HG02981 (cell line): ENCODE measurements around the gene VPS41.
A peak's percentile ranks its signal among the peaks of the same experiment; 100 is the strongest.
"Not testable (repeated sequence)": the region's sequence is repeated elsewhere in the genome, so short reads cannot be mapped to it uniquely, and the experiment has no call there.

Experiments used
- ATAC-seq: cut with Tn5 transposase; IDR thresholded peaks from one replicate; pipeline ENCODE4 v1.9.1; 2021; ENCODE audit warnings: mild to moderate bottlenecking, moderate library complexity; ENCODE audit not compliant: unreplicated experiment

VPS41 gene

DNA sequence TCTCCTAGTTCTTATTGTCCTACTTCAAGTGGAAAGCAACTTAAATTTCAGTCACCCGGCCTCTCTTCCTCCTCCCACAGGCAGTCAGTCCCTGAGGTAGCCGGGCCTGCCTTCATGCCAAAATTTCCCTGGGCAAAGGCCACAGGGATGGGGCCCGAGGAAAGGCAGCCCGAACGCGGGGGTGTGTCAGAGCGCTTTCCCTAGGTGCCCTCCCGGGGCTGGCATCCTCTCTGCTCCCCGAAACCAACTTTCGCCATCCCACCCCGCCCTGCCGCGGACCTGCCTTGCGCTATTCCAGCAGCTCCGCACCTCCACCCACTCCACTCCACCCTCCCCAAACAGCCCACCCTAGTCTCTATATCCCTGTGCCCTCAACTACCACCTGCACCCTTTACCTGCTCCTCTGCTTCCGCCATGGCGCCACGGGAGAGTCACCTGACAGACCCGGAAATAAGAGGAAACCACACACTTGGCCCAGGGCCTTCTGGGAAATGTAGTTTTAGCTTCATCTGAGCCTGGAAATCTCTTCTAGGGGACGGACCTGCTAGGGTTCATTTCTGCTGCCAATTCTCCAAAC, at the start of gene VPS41:
Gene VPS41 (minus strand): TSS at position 433 of the 577 bp plus-strand sequence. CDS start 17 bp downstream, at position 416.
- ATAC-seq, result peak; percentile 98

DNA sequence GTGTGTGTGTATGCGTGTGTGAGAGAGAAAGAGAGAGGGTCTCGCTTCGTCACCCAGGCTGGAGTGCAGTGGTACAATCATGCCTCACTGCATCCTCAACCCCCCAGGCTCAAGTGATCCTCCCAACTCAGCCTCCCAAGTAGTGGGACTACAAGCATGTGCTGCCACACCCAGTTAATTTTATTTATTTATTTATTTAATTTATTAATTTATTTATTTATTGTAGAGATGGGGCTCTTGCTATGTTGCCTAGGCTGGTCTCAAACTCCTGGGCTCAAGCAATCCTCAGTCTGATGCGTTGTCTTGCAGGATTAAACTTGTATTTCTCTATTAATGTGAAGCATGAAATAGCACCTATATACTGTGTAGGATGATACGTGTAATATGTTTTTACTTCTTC, 46.9 kb upstream of the VPS41 start:
- ATAC-seq, result no peak

DNA sequence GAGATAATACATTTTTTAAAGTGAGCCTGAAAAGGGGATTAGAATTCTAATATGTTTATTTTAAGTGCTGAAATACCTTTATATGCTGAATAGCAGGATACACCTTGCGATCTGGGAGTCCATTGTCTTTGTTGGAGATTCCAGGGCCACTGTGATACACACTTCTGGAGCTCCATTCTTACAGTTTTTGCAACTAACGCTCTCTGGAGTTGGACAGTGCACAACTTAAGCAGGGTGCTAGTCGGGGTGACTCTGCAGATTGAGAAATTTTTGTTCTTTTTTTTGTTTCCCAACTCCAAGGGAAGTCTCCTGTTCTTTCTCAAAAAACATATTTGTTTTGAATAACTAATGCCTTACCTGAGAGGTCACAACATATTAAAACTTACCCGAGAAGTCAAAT, 45.0 kb upstream of the VPS41 start:
- ATAC-seq, result no peak

DNA sequence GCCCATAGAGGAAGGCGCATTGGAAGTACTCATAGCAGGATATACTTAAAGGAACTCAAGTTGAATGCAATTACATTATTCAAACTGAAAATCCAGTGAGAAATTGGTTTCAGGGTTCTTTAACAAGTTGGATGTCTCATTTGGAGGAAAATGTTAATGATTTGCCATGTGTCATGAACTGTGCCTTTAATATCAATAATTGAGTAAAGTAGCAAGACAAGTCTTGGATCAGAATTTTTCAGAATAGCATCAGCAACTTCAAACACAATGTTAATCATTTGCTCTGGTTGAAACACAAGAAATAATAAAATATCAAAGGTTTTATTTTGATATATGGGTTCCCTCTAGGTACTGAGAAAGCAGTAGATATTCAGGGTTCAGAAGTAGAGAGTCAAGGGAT, 44.2 kb upstream of the VPS41 start:
- ATAC-seq, result no peak

DNA sequence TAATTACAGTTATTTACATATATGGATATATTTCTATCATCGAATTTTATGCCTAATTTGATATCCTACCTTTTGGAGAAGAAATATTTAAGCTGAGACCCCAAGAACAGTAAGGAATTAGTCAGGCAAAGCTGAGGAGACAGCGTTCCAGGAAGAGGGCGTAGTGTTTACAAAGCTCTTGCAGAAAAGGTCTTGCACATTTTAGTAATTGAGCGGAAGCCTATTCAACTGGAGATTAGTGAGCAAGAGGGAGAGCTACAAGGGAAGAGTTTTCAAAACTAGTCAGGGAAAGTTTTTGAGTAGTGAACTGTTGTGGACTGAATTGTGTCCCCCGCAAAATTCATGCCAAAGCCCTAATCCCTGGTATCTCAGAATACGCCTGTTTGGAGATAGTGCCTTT, 42.2 kb upstream of the VPS41 start:
- ATAC-seq, result no peak

DNA sequence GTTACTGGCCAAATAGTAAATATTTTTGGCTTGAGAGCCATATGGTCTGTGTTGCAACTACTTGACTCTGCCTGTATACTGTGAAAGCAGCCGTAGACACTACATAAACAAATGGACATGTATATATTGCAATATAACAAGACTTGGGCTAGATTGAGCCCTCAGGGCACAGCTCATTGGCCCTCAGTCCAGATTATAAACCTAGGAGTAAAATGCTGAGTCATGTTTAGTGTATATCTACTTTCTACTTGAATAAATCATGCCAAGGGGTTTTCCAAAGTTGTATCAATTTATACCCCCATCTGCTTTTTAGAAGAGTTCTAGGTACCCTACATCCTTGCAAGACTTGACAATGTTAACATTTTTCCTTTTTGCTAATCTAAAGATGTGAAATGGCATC, 41.3 kb upstream of the VPS41 start:
- ATAC-seq, result no peak

DNA sequence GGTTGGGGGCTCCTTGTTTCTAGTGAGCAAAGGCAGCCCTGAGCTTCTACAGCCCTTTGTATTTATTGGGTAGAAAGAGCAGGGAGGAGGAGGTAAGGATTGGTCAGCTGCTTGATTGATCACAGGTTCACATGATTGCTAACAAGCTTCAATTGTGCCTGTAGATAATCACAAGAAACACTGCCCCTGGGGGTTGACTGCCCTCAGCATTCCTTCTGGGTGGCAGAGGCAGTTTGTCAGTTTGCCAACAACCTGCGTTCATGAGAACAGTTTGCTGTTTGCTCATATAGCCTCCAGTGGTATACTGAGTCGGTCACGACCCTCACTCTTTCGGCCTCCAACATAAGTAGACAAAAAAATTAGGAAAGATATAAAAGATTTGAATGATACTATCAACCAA, 38.5 kb upstream of the VPS41 start:
- ATAC-seq, result not testable (repeated sequence)

DNA sequence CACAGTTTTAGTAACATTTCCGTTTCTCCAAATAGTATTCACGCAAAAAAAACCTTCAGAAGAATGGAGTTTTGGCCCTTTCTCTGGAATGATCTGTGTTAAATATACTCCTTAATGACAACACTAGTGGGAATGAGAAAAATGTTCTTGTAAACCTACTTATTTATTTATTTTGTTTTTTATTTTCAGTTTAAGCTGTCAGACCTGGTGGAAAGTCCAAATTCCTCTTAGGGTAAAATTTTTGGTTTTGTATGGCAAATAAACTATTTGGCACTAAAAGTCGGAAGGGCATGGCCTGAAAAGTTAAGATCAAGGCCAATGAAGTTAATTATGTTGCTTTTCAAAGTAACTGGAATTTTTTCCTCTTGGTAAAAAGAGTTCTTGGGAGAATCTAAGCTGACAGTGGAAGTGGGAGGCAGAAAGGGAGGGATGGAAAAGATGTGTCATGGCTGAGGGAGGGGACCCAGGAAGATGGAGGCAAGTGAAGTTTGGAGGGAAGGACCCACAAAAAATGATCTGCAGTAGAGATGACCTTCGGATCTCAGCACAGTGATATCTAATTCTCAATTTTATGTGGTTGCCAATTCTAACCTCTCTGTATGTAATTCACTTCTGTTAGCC, 33.5 kb upstream of the VPS41 start:
- no peak for ATAC-seq

DNA sequence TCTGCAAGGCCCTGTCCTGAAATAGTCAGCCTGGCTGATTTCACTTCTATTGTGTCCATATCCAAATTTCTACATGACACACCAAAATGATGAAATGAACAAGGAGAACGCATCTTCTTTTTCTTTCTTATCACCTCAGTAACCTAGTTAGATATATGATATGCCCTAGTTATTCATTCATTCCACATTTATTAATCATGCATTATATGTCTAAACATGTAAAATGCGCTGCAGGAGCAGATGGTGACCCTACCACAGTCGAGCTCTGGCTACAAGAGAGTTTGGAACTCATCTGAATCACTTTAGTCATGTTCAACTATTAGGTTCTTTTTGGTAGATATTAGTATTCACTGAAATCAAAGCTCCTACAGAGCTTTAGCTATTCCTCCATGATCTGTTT, 31.8 kb upstream of the VPS41 start:
- ATAC-seq, result no peak

DNA sequence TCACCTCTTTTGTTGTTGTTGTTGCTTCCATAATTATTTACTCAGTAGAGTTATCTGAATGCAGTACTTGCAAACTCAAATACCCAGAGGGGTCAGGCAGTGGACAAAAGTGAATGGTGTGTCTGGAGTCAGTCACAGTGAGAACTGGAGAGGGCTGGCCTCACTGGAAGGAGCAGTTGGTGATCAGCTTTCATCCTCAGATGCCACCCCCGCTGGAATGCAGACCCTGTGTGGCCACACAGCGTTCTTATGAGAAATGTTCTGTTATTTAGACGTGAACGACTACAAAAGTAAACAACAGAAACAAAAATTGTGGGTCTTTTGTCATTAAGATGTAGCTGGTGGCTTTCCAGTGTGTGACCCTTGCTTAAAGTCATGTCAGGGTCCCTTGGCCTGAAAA, 29.6 kb upstream of the VPS41 start:
- ATAC-seq, result no peak

DNA sequence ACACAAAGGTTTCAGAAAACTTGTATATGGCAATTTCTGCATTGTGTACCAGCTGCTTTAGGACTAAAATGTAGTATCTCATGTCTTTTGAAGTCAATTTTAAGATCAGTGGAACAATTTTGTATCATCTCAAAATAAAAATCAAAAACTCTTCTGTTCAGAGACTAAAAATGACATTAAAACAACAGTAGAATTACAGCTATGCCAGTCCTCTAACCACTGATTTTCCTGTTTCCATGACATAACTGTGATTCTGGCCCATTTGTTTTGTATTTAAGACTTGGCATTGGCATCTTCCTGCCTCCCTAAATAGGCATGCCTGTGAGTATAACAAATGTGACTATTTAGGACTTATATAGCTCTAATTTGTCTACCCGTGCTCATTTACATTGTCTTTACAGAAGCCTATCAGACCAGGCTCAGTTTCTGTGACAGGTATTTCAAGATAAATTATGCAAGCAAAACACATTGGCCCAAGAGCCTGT, 29.1 kb upstream of the VPS41 start:
- ATAC-seq, result no peak

DNA sequence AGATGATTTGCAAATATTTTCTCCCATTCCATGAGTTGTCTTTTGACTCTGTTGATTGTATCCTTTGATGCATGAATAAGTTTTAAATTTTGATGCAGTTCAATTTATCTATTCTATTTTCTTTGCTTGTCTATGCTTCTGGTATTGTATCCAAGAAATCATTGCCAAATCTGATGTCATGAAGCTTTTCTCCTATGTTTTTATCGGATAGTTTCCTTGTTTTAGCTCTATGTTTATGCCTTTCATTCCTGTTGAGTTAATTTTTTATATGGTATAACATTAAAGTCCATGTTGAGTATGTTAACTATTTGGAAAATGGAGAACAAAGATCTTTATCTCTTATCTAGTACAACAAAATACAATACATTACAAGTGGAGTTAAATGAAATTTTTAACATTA, 27.6 kb upstream of the VPS41 start:
- ATAC-seq, result no peak

DNA sequence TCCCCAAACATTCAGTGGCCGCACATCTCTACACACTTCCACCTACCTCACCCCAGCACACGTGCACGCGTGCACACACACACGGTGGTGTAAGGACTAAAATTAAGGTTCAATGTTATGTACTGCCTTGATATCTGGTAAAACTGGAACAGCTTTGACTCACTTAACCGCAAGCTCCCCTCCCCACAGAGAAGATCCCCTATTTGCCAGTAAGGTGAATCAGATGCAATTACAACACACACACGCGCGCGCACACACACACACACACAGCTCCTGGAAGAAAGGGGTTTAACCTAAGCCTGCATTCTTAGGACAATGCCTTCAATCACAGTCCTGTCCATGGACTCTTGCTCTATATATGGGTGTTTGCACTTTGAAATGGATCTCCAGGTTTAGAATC, 25.5 kb upstream of the VPS41 start:
- no peak for ATAC-seq

DNA sequence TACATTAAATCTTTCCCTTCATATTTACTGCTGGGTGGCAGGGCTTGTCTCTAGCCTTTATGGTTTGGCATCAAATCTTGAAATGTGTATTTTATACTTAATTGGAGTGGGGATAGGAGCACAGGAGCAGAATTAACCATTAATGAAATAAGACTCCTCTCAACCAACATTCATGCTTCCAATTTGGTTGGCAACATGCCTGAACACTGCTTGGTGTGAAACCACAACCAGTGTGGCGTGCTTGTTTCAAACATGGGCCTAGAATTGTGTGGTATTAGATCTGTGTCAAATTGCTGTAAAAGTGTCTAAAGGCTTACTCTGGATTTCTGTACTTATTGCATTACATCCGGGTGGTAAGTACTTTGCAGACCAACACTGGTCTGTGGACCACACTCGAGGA, 25.1 kb upstream of the VPS41 start:
- ATAC-seq, result no peak

DNA sequence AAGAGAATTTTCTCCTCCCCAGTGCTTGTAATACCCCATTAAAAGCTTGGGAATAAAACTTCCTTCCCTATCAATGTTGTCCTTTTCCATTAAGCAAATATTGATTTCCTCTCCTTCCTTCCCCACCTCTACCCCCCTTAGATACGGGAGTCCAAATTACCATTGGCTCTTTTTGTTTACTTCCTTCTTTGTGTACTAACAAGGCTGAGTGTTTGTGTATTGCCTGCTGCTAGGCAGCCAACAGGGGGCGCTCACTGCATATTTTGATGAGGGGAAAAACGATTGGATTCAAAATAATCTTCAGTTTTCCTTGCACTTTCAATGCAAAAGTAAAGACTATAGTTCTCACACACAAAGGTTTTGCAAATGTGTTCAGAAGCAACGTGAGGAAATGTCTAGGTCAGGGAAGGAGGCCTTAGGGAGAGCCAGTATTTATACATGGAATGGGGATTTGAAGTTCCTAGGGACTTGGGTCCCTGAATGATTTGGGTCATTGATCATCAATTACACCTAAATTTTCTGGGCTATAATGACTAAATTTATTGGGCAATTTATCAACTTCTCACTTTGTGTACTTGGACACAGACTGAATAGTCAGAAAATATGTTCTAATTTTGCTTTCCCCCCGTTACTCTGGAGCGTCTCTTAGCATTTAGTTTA, 23.6 kb upstream of the VPS41 start:
- peak; percentile 76 for ATAC-seq

DNA sequence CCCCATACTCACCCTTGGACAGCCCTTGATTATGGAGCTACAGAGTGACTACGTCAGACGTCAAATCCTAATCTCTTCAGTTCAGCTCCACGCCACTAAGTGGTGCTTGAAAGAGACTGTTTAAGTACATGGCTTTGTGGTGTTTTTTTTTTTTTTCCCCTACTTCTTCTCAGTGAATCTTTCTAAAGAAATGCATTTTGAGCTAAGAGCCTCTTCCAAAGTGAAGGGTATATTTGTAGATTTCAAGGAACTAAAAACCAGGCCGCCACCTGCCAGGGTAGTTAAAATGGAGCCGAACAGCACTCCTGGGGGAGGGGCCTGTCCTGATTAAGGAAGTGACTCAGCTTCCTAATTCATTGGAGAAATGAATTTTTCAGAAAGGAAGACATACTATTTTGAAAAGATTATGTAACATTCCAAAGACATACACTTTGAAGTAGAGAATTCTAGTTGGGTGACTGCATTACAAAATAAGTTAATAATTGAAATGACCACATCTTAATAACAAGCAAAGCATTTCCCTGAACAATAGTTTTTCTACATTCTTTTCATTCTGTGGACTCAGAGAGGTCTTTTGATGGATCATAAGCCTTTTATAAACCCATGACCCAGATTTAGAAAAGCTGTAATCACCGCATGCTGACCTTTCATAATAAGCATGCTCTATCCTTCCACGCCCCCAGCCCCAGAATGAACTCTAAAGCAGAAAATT, 20.6 kb upstream of the VPS41 start:
- no peak for ATAC-seq

DNA sequence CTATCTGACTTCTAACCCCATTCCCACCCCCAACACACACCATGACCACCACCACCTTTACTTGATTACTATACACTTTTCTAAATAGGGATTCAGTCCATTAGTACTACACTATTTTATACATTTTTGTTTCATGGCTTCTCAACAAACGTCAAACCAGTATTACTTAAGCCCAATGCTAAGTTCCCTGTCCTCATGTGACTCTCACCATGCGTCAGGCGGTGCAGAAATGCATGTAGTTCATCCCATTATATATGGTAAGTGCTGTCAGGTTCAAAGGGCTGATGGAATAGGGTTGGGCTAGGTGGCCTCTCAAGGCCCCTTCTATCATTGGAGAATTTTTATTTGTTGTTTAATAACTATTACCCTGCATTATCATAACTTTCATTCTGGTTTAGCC, 19.5 kb upstream of the VPS41 start:
- no peak for ATAC-seq

DNA sequence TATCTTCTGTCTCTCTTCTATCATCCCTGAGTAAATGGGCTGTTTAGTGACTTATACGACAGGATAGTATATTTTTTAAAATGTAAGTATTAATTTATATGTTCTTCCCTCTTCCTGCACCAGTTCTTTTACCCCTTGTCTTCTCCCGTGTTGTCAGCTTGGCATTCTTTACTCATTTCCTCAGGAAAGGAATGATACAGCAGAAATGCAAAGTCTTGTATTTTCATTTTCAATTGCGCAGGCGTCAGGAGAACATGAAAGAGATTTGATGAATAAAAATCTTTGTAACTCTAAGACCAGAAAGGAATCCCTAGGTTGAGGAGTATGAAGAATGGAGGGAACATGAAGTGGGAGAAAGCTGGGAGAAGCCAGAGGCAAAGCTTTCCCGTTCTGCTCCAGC, 18.8 kb upstream of the VPS41 start:
- ATAC-seq, result no peak

DNA sequence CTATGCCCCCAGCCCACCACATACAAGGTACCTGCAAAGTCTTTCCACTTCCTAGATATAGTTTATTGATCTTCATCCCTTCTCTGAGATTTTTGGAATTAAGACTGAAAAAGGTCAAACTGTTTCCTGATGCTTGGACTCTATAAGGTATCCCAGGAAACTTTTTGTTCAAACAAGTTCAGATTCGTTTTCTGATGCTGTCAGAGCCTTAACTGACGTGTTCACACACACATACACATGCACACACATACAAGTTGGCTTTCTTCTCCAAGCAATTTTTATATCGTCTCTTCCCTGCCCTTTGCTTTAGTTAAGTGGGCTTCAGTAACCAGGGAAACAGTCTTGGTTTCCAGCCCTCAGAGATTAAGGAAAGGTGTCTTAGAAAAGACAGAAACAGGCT, 11.7 kb upstream of the VPS41 start:
- ATAC-seq, result no peak

DNA sequence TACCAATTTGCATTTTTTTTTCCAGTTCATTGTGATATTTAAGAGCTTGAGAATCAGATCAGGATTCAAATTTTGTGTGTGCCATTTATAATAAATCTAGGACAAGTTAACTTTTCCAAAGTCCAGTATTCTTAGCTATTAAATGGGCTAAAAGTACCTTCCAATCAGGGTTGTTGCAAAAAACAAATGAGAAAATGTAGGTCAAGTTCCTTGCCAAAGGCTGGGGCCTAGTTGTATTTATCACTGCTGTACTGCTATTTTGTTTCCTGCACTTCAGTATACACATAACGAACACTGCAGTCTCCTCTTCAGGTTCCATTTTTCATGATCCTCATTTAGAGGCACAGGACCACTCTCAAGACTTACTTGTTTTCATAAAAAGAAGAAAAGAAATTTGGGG, 7.4 kb upstream of the VPS41 start:
- ATAC-seq, result no peak

DNA sequence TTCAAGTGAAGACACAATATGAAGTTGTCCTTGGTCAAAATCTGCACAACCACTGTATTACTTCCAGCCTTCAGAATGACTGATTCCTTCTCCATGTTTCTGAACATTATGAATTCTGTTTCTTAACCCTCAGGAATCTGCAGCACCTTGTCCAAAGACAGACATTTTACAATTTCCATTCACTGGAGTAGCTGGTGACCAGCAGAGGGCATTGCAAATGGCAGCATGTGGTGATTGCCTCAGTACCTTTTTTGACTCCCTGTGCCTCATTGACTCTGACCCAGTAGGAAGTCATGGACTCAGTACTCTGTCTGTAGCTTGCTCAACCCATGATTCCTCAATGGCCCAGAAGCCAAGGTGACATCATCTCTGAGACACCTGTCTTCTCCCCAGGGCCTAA, 879 bp upstream of the VPS41 start:
- no peak for ATAC-seq

DNA sequence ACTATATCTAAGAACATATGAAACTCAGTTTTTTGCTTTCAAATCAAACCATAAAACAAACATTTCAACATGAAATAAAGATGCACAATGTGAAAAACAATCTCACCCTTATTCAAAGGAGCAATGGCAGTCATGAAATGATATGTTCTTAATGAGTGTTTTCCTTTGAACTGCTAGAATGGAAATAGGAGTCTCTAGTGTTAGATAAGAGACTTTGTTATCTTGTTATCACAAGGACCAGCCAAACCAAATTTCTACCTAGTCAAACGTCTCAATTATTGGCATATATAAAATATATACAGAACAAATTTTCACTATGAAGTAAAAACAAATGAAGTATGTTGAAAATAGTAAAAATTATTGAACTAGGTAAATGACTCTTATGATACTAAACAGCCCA, 1.2 kb downstream of the VPS41 start:
- ATAC-seq, result no peak
